Panc1 (cell line): ENCODE data around the gene SSTR1. TPM values are rescaled to one million over a fixed set of nuclear protein-coding genes. Genes with fewer than 3 reads are reported as not detected.

Source experiments
- ATAC-seq: fragments of 200-7000 bp; cut with Tn5 transposase; 2 replicates; pipeline ENCODE4 v1.9.1; 2020; ENCODE audit warnings: mild to moderate bottlenecking, moderate library complexity
- BruUV-seq: library from RNA; stranded (reverse); fragments of 400-500 nt; replicated peaks from 2 replicates; lab custom pipeline; 2021; lab: Mats Ljungman, UMichigan
- CTCF ChIA-PET: fragments of 300-600 bp; sonication (Branson Sonifier 250); formaldehyde crosslinking; loops from one replicate; lab custom pipeline; 2022; ENCODE audit warnings: antibody characterized with exemption; lab: Charles Lee
- POLR2A ChIA-PET: fragments of 300-600 bp; sonication (Branson Sonifier 250); formaldehyde crosslinking; loops from one replicate; lab custom pipeline; 2022; ENCODE audit warnings: antibody characterized with exemption; lab: Charles Lee
- DNase-seq: peaks from one replicate; pipeline ENCODE4 v3.0.0-alpha.2; 2010; ENCODE audit warnings: low read depth, low spot score
- H3K27ac ChIP-seq: 2 replicates; pipeline ENCODE4 v1.5.1; 2011; ENCODE audit warnings: mild to moderate bottlenecking, low read length, inconsistent platforms
- H3K27me3 ChIP-seq: fragments of 200-500 bp; sonication (Bioruptor generic); 2 replicates; pipeline ENCODE4 v1.6.0; 2014; ENCODE audit warnings: low read length, inconsistent platforms; ENCODE audit not compliant: control insufficient read depth, insufficient read depth
- H3K36me3 ChIP-seq: fragments of 200-500 bp; sonication (Bioruptor generic); 2 replicates; pipeline ENCODE4 v1.5.1; 2014; ENCODE audit warnings: inconsistent platforms, mild to moderate bottlenecking, low read length, moderate library complexity; ENCODE audit not compliant: control insufficient read depth, insufficient read depth
- H3K4me1 ChIP-seq: 2 replicates; pipeline ENCODE4 v1.5.1; 2011; ENCODE audit warnings: inconsistent platforms, mild to moderate bottlenecking, low read length, moderate library complexity; ENCODE audit not compliant: control insufficient read depth, insufficient read depth
- H3K4me3 ChIP-seq, 2 experiments: 2 replicates each; pipeline ENCODE4 v1.5.1; 2011 to 2012; ENCODE audit warnings: low read depth in 2 of 2, low read length in 2 of 2, mild to moderate bottlenecking in 2 of 2, inconsistent platforms in 1 of 2, moderate library complexity in 1 of 2
- H3K9me3 ChIP-seq: fragments of 200-500 bp; sonication (Bioruptor generic); 2 replicates; pipeline ENCODE4 v1.5.1; 2014; ENCODE audit warnings: low read depth, mild to moderate bottlenecking, inconsistent platforms, low read length, moderate library complexity; ENCODE audit not compliant: control insufficient read depth, insufficient read depth
- CTCF ChIP-seq: fragments of 450-650 bp; IDR thresholded peaks from 2 replicates; pipeline ENCODE4 v1.5.1; 2017; ENCODE audit warnings: mild to moderate bottlenecking
- POLR2AphosphoS5 ChIP-seq: IDR thresholded peaks from 2 replicates; pipeline ENCODE4 v1.6.1; 2012; ENCODE audit warnings: mild to moderate bottlenecking, low read depth, low read length, moderate library complexity
- REST ChIP-seq, 2 experiments: IDR thresholded peaks; 2 replicates each; pipeline ENCODE4 v1.6.1; 2011 to 2012; ENCODE audit warnings: low read depth in 2 of 2, control low read depth in 1 of 2, low read length in 1 of 2, mild to moderate bottlenecking in 1 of 2, moderate library complexity in 1 of 2; ENCODE audit not compliant: insufficient read depth in 1 of 2
- SIN3A ChIP-seq: IDR thresholded peaks from 2 replicates; pipeline ENCODE4 v1.6.1; 2012; ENCODE audit warnings: low read depth, mild to moderate bottlenecking, low read length, moderate library complexity, borderline replicate concordance; ENCODE audit not compliant: insufficient read depth
- TCF7L2 ChIP-seq: IDR thresholded peaks from 2 replicates; pipeline ENCODE4 v1.6.1; 2011; ENCODE audit warnings: mild to moderate bottlenecking, low read depth, low read length, inconsistent platforms
- in situ Hi-C: cut with HindIII; loops from 2 replicates; pipeline ENCODE4 v1.10.0; 2016; ENCODE audit warnings: low sequenced_read_pairs, low pct_unique_long_range_greater_than_20kb
- intact Hi-C: fragments of 100-400 bp; cut with micrococcal nuclease; formaldehyde crosslinking; loops from one replicate; pipeline ENCODE4 v1.10.0; 2022; ENCODE audit not compliant: unreplicated experiment
- total RNA-seq: library from RNA; stranded (reverse); gene quantifications from one replicate; pipeline ENCODE4 v1.2.1, GENCODE V29; 2021; ENCODE audit not compliant: unreplicated experiment

The SSTR1 gene
- total RNA-seq, 1 experiment from 2014 or later, result not detected

- CTCF ChIA-PET, result no interaction called here
Measured at GRCh38 chr14:38175658-38176057, 32.0 kb upstream of the SSTR1 start.

GRCh38 chr14:38176379-38176778, 31.3 kb upstream of the SSTR1 start:
- POLR2A ChIA-PET, result no interaction called here
- CTCF ChIA-PET, result no interaction called here
- H3K36me3 ChIP-seq, result no peaks in the 10 kb centered on the region
- BruUV-seq, result no TSS peak
- ATAC-seq (no peak), DNase-seq (no peak)
- no peaks in the 10 kb centered on the region for H3K9me3 ChIP-seq
- no peaks in the 10 kb centered on the region for H3K27me3 ChIP-seq
- in situ Hi-C loops, result no loop called here
- intact Hi-C loops, result no loop called here
- no peak overlapping the region for H3K4me3 ChIP-seq
- H3K27ac ChIP-seq, result no peak overlapping the region
- H3K4me1 ChIP-seq, result no peaks in the 10 kb centered on the region
- no peak for TF ChIP-seq REST (IDR thresholded peaks at IDR 0.05; ENCODE audit: insufficient read depth in 1 of 2, low read depth in 2 of 2, low read length in 1 of 2)
- TF ChIP-seq POLR2AphosphoS5, result no peak
- no peak for TF ChIP-seq CTCF
- TF ChIP-seq SIN3A, result no peak
- TF ChIP-seq TCF7L2, result no peak

More at GRCh38 chr14:38175658-38176057, 32.0 kb upstream of the SSTR1 start:
- intact Hi-C loops, result no loop called here
- H3K4me3 ChIP-seq, result no peak overlapping the region
- H3K4me1 ChIP-seq, result no peaks in the 10 kb centered on the region
- POLR2A ChIA-PET, result no interaction called here
- no peaks in the 10 kb centered on the region for H3K36me3 ChIP-seq
- in situ Hi-C loops, result no loop called here
- no peaks in the 10 kb centered on the region for H3K27me3 ChIP-seq
- ATAC-seq, result no peak
- H3K27ac ChIP-seq, result no peak overlapping the region
- H3K9me3 ChIP-seq, result no peaks in the 10 kb centered on the region
- BruUV-seq, result no TSS peak
- DNase-seq, result no peak
- TF ChIP-seq POLR2AphosphoS5 (no peak), TCF7L2 (no peak), SIN3A (no peak), CTCF (no peak), REST (IDR thresholded peaks at IDR 0.05; ENCODE audit: insufficient read depth in 1 of 2, low read depth in 2 of 2, low read length in 1 of 2) (no peak)
